ENCODE results near the gene DNAJC27.

GRCh38 chr2:24917731-24918325 is 53.9 kb downstream of the DNAJC27 start:
- TF ChIP-seq NFIC (IDR thresholded peaks at IDR 0.05; ENCODE audit: low read length) (no peak), CTCF (CRISPR knock-in tag; IDR thresholded peaks at IDR 0.05) (no peak), ZNF768 (CRISPR knock-in tag; IDR thresholded peaks at IDR 0.05) (no peak), CBX1 (IDR thresholded peaks at IDR 0.05; ENCODE audit: low read depth) (no peak), ETS1 (CRISPR knock-in tag; IDR thresholded peaks at IDR 0.05) (no peak), ZFP1 (CRISPR knock-in tag; IDR thresholded peaks at IDR 0.05) (no peak), CEBPB (IDR thresholded peaks at IDR 0.05; ENCODE audit: borderline replicate concordance, low read depth, low read length) (no peak), PRDM15 (CRISPR knock-in tag; IDR thresholded peaks at IDR 0.05) (no peak), ESRRA (CRISPR knock-in tag; IDR thresholded peaks at IDR 0.05; ENCODE audit: low read depth) (no peak), PRDM10 (CRISPR knock-in tag; IDR thresholded peaks at IDR 0.05; ENCODE audit: low read depth) (no peak), DRAP1 (CRISPR knock-in tag; IDR thresholded peaks at IDR 0.05) (no peak), ZNF3 (CRISPR knock-in tag; IDR thresholded peaks at IDR 0.05) (no peak), YY1 (IDR thresholded peaks at IDR 0.05; ENCODE audit: insufficient read depth, insufficient replicate concordance, low read depth, low read length) (no peak)
